Mesenchymal stem cell (in vitro differentiated cells and primary cell): ENCODE results near the gene HIPK2.

Experiments used
- DNase-seq: peaks from one replicate; pipeline ENCODE4 v3.0.0-alpha.2; 2013
- H2AFZ ChIP-seq: one replicate; pipeline ENCODE4 v1.6.1; 2013; ENCODE audit warnings: low read depth, mild to moderate bottlenecking, control low read depth, inconsistent platforms, low read length, moderate library complexity
- H2AK5ac ChIP-seq: 2 replicates; pipeline ENCODE4 v1.6.1; 2013; ENCODE audit warnings: low read length, moderate library complexity, mild to moderate bottlenecking, inconsistent platforms; ENCODE audit not compliant: severe bottlenecking
- H2BK120ac ChIP-seq: one replicate; pipeline ENCODE4 v1.6.1; 2013; ENCODE audit warnings: low read depth, mild to moderate bottlenecking, inconsistent platforms, low read length, moderate library complexity
- H2BK12ac ChIP-seq, 2 experiments: one replicate each; pipeline ENCODE4 v1.6.1; 2013; ENCODE audit warnings: inconsistent platforms in 2 of 2, low read length in 2 of 2, mild to moderate bottlenecking in 2 of 2, moderate library complexity in 2 of 2, control low read depth in 1 of 2
- H2BK15ac ChIP-seq: one replicate; pipeline ENCODE4 v1.6.1; 2013; ENCODE audit warnings: mild to moderate bottlenecking, low read depth, inconsistent platforms; ENCODE audit not compliant: poor library complexity, severe bottlenecking
- H2BK5ac ChIP-seq: 2 replicates; pipeline ENCODE4 v1.6.1; 2013; ENCODE audit warnings: low read depth, mild to moderate bottlenecking, low read length, control low read depth, inconsistent platforms; ENCODE audit not compliant: poor library complexity, severe bottlenecking
- H3K14ac ChIP-seq, 2 experiments: one replicate each; pipeline ENCODE4 v1.6.1; 2013; ENCODE audit warnings: inconsistent platforms in 2 of 2, low read length in 2 of 2, control low read depth in 1 of 2, mild to moderate bottlenecking in 1 of 2, moderate library complexity in 1 of 2
- H3K18ac ChIP-seq, 2 experiments: one replicate each; pipeline ENCODE4 v1.6.1; 2013; ENCODE audit warnings: inconsistent platforms in 2 of 2, low read length in 2 of 2, control low read depth in 1 of 2, low read depth in 1 of 2, mild to moderate bottlenecking in 1 of 2
- H3K23ac ChIP-seq, 2 experiments: one replicate each; pipeline ENCODE4 v1.6.1; 2013; ENCODE audit warnings: inconsistent platforms in 2 of 2, low read length in 2 of 2, mild to moderate bottlenecking in 2 of 2, moderate library complexity in 2 of 2, control low read depth in 1 of 2
- H3K27ac ChIP-seq: 2 replicates; pipeline ENCODE4 v1.5.1; 2013; ENCODE audit warnings: mild to moderate bottlenecking, moderate library complexity, low read length, control low read depth, inconsistent platforms; ENCODE audit not compliant: poor library complexity, severe bottlenecking
- H3K27me3 ChIP-seq, 2 experiments: 2 replicates each; pipeline versions ENCODE4 v1.6.1 to v1.7.0; 2013; ENCODE audit warnings: low read length in 2 of 2, mild to moderate bottlenecking in 2 of 2, moderate library complexity in 2 of 2, control low read depth in 1 of 2, inconsistent platforms in 1 of 2; ENCODE audit not compliant: control insufficient read depth in 1 of 2, insufficient read depth in 1 of 2
- H3K36me3 ChIP-seq, 2 experiments: 2 replicates each; pipeline versions ENCODE4 v1.6.1 to v1.7.0; 2013; ENCODE audit warnings: low read length in 2 of 2, control low read depth in 1 of 2, inconsistent platforms in 1 of 2, low read depth in 1 of 2, mild to moderate bottlenecking in 1 of 2; ENCODE audit not compliant: insufficient read depth in 2 of 2, control insufficient read depth in 1 of 2
- H3K4ac ChIP-seq, 2 experiments: one replicate each; pipeline ENCODE4 v1.6.1; 2013; ENCODE audit warnings: inconsistent platforms in 2 of 2, low read length in 2 of 2, mild to moderate bottlenecking in 2 of 2, moderate library complexity in 2 of 2, control low read depth in 1 of 2, low read depth in 1 of 2
- H3K4me1 ChIP-seq: 2 replicates; pipeline ENCODE4 v1.6.1; 2013; ENCODE audit warnings: low read depth, low read length, control low read depth; ENCODE audit not compliant: control insufficient read depth, insufficient read depth
- H3K4me2 ChIP-seq: 2 replicates; pipeline ENCODE4 v1.6.1; 2013; ENCODE audit warnings: low read length, mild to moderate bottlenecking, inconsistent platforms; ENCODE audit not compliant: poor library complexity, severe bottlenecking
- H3K4me3 ChIP-seq, 2 experiments: 2 replicates each; pipeline versions ENCODE4 v1.5.1 to v1.7.0; 2013; ENCODE audit warnings: low read length in 2 of 2, mild to moderate bottlenecking in 2 of 2, control low read depth in 1 of 2, low read depth in 1 of 2; ENCODE audit not compliant: insufficient read depth in 1 of 2
- H3K79me1 ChIP-seq: replicated peaks from 2 replicates; pipeline ENCODE4 v1.6.1; 2013; ENCODE audit warnings: mild to moderate bottlenecking, control low read depth, low read length, inconsistent platforms; ENCODE audit not compliant: poor library complexity, severe bottlenecking
- H3K9ac ChIP-seq: 2 replicates; pipeline ENCODE4 v1.7.0; 2013; ENCODE audit warnings: mild to moderate bottlenecking, low read length, moderate library complexity
- H3K9me3 ChIP-seq: 2 replicates; pipeline ENCODE4 v1.7.0; 2013; ENCODE audit warnings: mild to moderate bottlenecking, low read length; ENCODE audit not compliant: control insufficient read depth
- H4K8ac ChIP-seq: one replicate; pipeline ENCODE4 v1.6.1; 2013; ENCODE audit warnings: inconsistent platforms, mild to moderate bottlenecking, low read length, moderate library complexity
- H4K91ac ChIP-seq: one replicate; pipeline ENCODE4 v1.6.1; 2013; ENCODE audit warnings: mild to moderate bottlenecking, low read length, inconsistent platforms
- WGBS: methylation state at CpG from one replicate; pipeline ENCODE4 v1.1.7; 2013; ENCODE audit warnings: mixed read lengths; 5-methylcytosine and 5-hydroxymethylcytosine counted together

Gene HIPK2

GRCh38 chr7:139713526-139714162 lies 64.2 kb downstream of the HIPK2 start:
- Histone ChIP-seq H2BK12ac (peak overlapping the region in 1 of 2 experiments; percentile 81), H2AK5ac (no peak overlapping the region), H3K4me3 (no peak overlapping the region), H3K9ac (no peak overlapping the region), H4K8ac (peak overlapping the region; percentile 89), H3K27me3 (no peaks in the 10 kb centered on the region), H2BK120ac (no peak overlapping the region), H3K4me2 (no peak overlapping the region), H3K23ac (no peak overlapping the region), H3K36me3 (peaks cover 49 to 51% of the 10 kb centered on the region in 2 experiments), H3K27ac (peak overlapping the region; percentile 15), H2BK15ac (no peak overlapping the region), H2AFZ (no peak overlapping the region), H3K14ac (peak overlapping the region in 1 of 2 experiments; percentile 80), H3K79me1 (peaks cover 44% of the 10 kb centered on the region), H3K4me1 (peaks cover 24% of the 10 kb centered on the region), H4K91ac (peak overlapping the region; percentile 74), H2BK5ac (no peak overlapping the region), H3K9me3 (no peaks in the 10 kb centered on the region), H3K4ac (peak overlapping the region; percentile 17 to 21), H3K18ac (peak overlapping the region; percentile 0 to 42)
- 84% methylated on average over 15 of the region's 15 CpGs for WGBS
- DNase-seq, result no peak

- Histone ChIP-seq H3K27me3 (no peaks in the 10 kb centered on the region), H2BK15ac (peak overlapping the region; percentile 4), H3K14ac (no peak overlapping the region), H4K8ac (no peak overlapping the region), H3K9me3 (no peaks in the 10 kb centered on the region), H2BK12ac (no peak overlapping the region), H3K36me3 (peaks cover 51 to 55% of the 10 kb centered on the region in 2 experiments), H2AFZ (no peak overlapping the region), H3K18ac (no peak overlapping the region), H3K4me1 (peaks cover 27% of the 10 kb centered on the region), H2BK5ac (no peak overlapping the region), H3K23ac (no peak overlapping the region), H3K4me2 (no peak overlapping the region), H3K79me1 (peaks cover 45% of the 10 kb centered on the region), H4K91ac (no peak overlapping the region), H3K4ac (no peak overlapping the region), H3K4me3 (no peak overlapping the region), H3K27ac (no peak overlapping the region), H2AK5ac (no peak overlapping the region), H2BK120ac (no peak overlapping the region), H3K9ac (no peak overlapping the region)
- no peak for DNase-seq
- 84% methylated on average over 8 of the region's 9 CpGs for WGBS
Measured at GRCh38 chr7:139713061-139713460, 64.7 kb downstream of the HIPK2 start.

GRCh38 chr7:139711991-139712743 lies 65.6 kb downstream of the HIPK2 start:
- no peak overlapping the region for H2BK5ac ChIP-seq
- H3K27me3 ChIP-seq, result no peaks in the 10 kb centered on the region
- peak overlapping the region; percentile 35 for H4K91ac ChIP-seq
- peak overlapping the region in 1 of 2 experiments; percentile 5 for H3K4ac ChIP-seq
- peaks cover 27% of the 10 kb centered on the region for H3K4me1 ChIP-seq
- no peak overlapping the region for H2BK15ac ChIP-seq
- H3K4me3 ChIP-seq, result no peak overlapping the region
- no peak overlapping the region for H2AK5ac ChIP-seq
- peaks cover 59 to 64% of the 10 kb centered on the region in 2 experiments for H3K36me3 ChIP-seq
- 88% methylated on average over 9 of the region's 11 CpGs for WGBS
- H3K9me3 ChIP-seq, result no peaks in the 10 kb centered on the region
- no peak overlapping the region for H3K9ac ChIP-seq
- H3K79me1 ChIP-seq, result peaks cover 52% of the 10 kb centered on the region
- peak overlapping the region in 1 of 2 experiments; percentile 29 for H3K18ac ChIP-seq
- no peak overlapping the region for H3K27ac ChIP-seq
- no peak overlapping the region for H3K4me2 ChIP-seq
- no peak overlapping the region for H2BK120ac ChIP-seq
- no peak overlapping the region for H3K14ac ChIP-seq
- peak overlapping the region; percentile 31 for H4K8ac ChIP-seq
- DNase-seq, result no peak
- no peak overlapping the region for H3K23ac ChIP-seq
- no peak overlapping the region for H2BK12ac ChIP-seq
- H2AFZ ChIP-seq, result no peak overlapping the region

DNA sequence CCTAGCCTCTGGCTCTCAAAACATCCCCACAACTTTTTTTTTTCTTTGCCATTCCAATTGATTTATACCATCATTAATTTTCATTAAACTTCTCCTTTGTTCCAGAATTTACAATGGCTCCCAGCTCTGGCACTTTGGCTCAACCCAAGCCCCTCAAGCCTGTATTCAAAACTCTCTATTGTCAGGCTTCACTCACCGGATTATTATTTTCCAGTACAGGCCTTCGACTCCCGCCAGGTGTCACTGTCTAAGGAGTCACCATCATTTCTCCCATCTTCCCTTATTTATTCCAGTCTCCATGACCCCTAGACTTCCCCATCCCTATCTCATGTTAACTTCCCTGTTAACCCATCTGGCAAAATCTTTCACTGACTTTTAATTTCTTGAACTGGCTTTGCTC lies 67.8 kb downstream of the HIPK2 start:
- no peak for DNase-seq
- Histone ChIP-seq H3K4me3 (no peak overlapping the region), H3K79me1 (peaks cover 46% of the 10 kb centered on the region), H3K18ac (no peak overlapping the region), H3K14ac (no peak overlapping the region), H4K8ac (no peak overlapping the region), H3K4me2 (no peak overlapping the region), H2BK120ac (no peak overlapping the region), H3K4ac (no peak overlapping the region), H3K4me1 (peaks cover 30% of the 10 kb centered on the region), H2BK15ac (no peak overlapping the region), H2AK5ac (no peak overlapping the region), H2BK12ac (no peak overlapping the region), H3K27me3 (no peaks in the 10 kb centered on the region), H3K27ac (no peak overlapping the region), H2BK5ac (no peak overlapping the region), H3K23ac (no peak overlapping the region), H4K91ac (no peak overlapping the region), H3K9me3 (no peaks in the 10 kb centered on the region), H3K9ac (no peak overlapping the region), H2AFZ (no peak overlapping the region), H3K36me3 (peaks cover 51 to 61% of the 10 kb centered on the region in 2 experiments)
- WGBS, result 98% methylated on average over 3 of the region's 3 CpGs
